Activated T-cell treated with anti-CD3 and anti-CD28 coated beads for 4 hours (primary cell): ENCODE results near the gene HTRA3.
"Not testable (repeated sequence)": the region's sequence is repeated elsewhere in the genome, so short reads cannot be mapped to it uniquely, and the experiment has no call there.

Experiments used
- DNase-seq: peaks from one replicate; pipeline ENCODE4 v3.0.0-alpha.2; 2020

Gene HTRA3

GRCh38 chr4:8330821-8331574 is 61.4 kb downstream of the HTRA3 start:
- DNase-seq = no peak

GRCh38 chr4:8331575-8331955 is 62.0 kb downstream of the HTRA3 start:
- DNase-seq = no peak

DNA sequence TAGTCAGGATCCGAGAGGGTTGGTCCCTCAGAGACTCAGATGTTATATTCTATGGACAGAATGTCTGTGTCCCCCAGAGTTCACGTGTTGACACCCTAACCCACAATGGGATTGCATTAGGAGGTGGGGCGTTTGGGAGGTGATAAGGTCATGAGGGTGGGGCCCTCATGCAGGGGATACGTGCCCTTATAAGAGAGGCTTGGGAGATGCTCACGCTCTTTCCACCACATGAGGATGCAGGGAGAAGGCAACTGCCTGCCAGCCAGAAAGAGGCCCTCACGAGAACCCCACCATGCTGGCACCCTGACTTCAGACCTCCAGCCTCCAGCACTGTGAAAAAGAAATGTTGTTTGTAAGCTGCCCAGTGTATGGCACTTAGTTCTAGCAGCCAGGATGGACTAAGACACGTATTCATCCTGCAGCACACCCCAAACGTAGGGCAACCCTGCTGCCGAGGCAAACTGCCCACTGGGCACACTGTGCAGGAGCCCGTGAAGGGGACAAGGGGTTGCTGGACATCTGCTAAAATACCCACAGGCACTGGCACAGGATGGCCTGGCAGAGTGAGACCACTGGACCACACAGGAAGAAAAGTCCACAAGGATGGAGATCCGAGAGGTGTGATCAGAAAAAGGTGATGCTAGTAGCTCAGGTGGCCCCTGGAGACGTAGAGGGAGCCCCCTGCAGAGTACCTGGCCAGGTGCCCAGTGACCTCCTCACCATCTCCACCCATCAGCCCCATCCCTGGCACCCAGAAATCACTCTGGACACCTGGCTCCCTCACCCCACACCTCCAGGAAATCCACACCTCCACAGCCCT is 62.7 kb downstream of the HTRA3 start:
- DNase-seq = no peak

- no peak for DNase-seq
These were observed 63.4 kb downstream of the HTRA3 start for GRCh38 chr4:8332891-8333331.

GRCh38 chr4:8333726-8334460 is 64.3 kb downstream of the HTRA3 start:
- DNase-seq = no peak

GRCh38 chr4:8334786-8335460 is 65.4 kb downstream of the HTRA3 start:
- no peak for DNase-seq

DNA sequence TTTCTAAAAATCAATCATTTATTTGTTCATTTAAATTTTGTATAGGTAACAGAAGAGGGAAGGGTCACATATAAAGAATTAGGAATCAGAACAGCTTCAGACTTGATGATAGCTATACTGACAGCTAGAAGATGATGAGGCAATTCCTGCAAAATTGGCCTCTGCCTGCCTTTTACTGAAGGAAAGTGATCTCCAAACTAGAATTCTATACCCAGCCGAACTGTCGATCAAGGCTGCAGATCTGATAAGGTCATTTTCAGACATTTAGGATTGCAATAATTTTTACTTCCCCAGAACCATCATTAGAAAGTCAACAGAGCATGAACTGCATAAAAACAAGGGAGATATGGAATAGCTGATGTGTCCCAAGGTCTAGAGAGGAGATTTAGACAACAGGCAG is 66.3 kb downstream of the HTRA3 start:
- DNase-seq = no peak

DNA sequence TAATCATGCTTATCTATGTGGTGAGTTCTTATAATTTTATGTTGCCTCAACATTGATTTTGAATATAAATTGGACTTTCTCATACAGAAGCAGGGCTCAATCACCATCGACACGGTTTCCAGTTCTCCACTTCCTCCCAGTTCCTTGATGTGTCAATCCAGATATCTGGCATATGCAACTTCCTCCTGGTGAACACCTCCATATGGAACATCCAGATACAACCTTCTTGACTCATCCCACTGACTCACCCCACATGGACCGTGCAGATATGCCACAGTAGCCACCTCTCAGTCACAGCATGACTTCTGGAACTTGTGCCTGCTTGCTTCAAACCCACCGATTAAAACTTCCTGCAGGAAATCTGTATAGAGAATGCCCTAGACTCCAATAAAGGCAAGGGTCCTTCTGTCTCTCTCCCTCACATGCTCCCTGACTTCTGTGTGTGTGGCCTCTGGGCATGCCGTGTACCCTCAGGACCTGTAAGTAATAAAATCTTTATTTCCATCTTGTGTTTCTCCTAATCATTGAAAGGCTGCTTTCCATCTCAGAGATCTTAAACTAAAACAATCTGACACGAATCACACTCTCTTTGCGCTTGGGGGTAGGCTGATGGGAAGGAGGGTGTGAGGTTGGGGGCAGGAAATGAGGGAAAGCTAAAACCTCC is 67.0 kb downstream of the HTRA3 start:
- no peak for DNase-seq

DNA sequence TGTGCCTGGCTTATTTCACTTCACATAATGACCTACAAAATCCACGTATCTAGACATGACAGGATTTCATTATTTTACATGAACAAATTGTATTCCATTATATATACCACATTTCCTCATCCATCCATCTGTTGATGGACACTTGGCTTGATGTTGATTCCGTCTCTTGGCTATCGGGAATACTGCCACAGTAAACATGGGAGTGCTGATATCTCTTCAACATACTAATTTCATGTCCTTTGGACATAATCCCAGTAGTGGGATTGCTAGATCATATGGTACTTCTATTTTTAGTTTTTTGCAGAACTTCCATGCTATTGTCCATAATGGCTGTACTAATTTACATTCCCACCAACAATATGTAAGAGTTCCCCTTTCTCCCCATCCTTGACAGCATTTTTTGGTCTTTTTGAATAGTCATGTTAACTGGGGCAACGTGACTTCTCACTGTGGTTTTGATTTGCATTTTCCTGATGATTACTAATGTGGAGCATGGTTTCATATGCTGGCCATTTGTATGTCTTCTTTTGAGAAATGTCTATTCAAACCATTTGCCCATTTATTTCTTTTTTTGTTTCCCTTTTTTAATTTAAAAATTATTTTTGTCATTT is 68.9 kb downstream of the HTRA3 start:
- no peak for DNase-seq

GRCh38 chr4:8340781-8341241 is 71.3 kb downstream of the HTRA3 start:
- no peak for DNase-seq

DNA sequence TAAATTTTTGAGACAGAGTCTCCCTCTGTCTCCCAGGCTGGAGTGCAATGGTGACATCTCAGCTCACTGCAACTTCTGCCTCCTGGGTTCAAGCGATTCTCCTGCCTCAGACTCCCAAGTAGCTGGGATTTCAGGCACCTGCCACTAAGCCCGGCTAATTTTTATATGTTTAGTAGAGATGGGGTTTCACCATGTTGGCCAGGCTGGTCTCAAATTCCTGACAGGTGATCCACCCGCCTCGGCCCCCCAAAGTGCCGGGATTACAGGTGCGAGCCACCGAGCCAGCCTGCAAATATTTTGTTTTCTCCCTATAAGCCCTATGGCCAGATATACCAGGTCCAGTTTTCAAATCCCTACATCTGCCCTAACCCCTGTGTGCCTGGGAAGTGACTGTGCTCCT is 71.7 kb downstream of the HTRA3 start:
- DNase-seq = not testable (repeated sequence)

DNA sequence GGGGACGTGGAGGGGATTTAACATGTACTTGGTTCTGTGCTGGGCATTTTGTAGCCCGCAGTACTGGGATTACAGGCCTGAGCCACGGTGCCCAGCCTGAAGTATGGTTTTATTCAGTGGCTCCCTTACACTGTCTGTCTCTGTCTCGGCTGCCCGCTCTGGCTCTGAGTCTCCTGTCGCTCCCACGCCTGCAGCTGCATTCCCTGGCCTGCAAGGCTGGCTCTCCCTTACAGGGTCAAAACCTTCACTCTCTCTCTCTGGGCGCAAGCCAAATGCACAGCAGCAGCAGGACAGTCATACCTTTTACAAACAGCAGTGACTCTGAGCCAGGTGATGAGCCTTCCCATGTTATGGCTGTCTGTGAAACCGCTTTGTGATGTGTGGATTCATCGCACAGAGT is 72.1 kb downstream of the HTRA3 start:
- DNase-seq = no peak

GRCh38 chr4:8342651-8343261 is 73.2 kb downstream of the HTRA3 start:
- no peak for DNase-seq

DNA sequence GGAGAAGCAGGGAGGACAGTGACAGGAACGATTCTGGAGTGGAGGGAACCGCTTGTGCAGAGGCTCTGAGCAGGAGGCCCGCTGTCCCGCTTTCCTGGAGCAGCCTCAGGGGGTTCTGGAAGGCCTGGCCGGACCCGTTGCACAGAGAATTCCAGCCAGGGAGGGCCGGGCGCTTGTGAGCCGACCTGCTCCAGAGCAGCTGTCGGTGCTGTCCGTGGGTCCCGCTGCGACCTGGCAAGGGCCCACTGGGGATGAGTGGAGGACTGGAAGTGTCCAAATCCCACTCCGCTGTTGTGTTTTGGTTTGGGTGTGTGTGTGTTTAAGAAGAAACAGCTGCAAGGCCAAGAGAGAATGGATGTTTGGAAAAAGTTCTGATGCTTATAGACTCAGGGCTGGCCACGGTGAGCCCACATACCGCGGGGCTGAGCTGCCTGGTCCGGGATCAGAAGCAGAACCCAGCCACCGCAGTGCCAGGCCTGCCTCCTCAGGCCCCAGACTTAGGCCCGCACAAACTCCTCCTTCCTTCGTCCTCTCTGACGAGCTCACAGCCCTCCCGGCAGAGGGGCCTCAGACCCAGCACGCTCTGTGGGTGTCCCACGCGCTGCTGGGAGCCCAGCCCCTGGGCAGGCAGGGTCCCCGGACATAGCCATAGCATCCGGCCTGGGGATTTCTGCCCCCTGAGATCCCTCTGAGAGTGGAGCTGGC is 73.9 kb downstream of the HTRA3 start:
- DNase-seq = no peak

- DNase-seq = no peak
These were observed 74.4 kb downstream of the HTRA3 start for GRCh38 chr4:8343967-8344331.

DNA sequence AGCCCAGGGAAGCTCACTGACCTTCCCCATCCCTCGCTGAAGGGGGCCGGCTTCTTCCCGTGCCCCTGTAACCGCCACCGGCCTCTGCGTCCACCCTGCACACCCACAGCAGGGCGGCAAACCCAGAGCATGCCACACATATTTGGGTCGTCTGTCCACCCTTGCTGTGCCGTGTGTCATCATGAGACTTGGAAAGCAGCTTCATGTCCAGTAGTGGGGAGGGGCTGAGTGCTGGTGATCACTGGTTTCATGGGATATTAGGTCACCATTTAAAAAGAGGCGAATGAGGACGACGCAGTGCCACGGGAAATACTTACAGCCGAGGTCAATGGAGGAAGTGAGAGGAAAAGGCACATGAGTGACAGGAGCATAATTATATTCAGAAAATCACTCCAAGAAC is 74.8 kb downstream of the HTRA3 start:
- DNase-seq = no peak

DNA sequence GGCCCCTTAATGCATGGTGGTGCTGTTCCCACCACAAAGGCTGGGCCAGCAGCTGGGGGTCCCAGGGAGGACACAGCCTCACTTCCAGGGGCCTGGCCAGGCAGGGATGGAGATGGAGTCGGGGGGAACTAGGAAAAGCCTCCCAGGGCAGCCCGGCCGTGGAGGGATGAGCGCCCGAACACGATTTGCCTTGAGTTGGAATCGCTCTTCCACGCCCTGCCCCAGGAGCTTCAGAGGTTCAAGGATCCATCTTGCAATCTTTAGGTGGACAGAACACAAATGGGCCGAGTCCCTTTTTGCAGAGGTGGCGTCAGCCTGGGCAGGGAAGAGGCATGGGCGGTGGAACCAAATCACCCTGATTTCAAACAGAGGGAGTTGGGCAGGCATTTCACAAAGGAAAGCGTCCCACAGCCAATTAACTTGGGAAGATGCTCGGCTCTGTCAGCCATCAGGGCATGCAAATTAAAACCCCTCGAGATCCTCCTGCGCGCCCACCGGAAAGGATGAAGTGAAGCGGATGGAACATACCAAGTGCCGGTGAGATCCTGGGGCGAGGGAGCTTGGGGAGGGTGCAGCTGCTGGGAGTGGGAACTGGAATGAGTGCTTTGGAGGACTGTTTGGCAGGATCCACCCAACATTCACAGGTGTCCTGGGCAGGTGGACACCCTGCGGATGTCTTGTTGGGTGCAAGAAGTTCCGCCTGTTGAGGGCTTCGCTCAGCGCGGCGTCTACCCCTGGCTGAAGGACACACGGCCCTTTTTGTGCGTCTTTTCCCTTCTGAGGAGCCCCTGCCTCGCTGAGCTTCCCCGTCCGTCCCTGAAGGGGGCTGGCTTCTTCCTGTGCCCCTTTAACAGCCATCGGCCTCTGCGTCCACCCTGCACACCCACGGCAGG is 75.7 kb downstream of the HTRA3 start:
- DNase-seq = no peak

DNA sequence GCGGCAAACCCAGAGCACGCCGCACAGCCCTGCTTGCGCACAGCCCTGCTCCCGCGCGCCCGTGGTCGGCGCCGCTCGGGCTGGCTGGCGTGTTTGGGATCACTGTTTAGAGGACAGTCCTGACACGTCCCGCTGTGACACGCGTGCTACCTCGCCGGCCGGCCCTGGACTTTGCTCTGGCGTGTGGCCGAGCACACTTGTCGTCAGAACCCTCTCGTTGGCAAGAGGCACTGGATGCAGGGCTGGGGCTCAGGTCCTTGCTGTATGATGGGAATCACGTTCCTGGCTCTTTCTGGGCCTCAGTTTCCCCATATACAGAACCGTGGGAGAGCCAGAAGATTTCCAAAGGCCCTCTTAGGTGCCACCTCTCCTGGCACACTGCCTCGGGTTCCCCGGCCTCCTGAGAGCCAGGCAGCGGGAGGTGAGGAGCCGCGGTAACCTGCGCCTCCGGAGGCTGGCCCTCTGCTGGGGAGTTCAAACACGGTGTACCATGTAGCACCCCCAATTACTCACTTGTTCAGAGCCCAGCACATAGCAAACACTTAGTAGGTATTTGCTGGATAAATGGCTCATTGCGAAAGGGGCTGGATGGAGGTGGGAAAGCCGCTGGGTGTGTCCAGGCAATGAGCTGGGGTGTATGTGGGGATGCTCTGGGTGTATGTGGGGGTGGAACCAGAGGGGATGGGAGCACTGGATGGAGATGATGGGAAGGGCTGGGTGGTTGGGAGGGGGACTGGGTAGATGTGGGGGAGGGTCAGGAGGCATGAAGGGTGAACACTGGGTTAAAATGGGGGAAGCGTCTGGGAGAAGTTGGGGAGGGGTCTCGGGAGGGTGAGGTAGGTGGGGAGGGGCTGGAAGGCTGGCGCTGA is 76.6 kb downstream of the HTRA3 start:
- no peak for DNase-seq
